HG03039 (cell line): ENCODE results near the gene TRPC4AP.

Experiments
- ATAC-seq: cut with Tn5 transposase; IDR thresholded peaks from one replicate; pipeline ENCODE4 v1.9.1; 2021; ENCODE audit warnings: mild to moderate bottlenecking, moderate library complexity; ENCODE audit not compliant: unreplicated experiment

Gene TRPC4AP

GRCh38 chr20:35017099-35017835 lies 75.3 kb downstream of the TRPC4AP start:
- no peak for ATAC-seq

GRCh38 chr20:35015863-35016193 lies 76.8 kb downstream of the TRPC4AP start:
- ATAC-seq = no peak

GRCh38 chr20:35014537-35014936 lies 78.1 kb downstream of the TRPC4AP start:
- ATAC-seq = no peak

DNA sequence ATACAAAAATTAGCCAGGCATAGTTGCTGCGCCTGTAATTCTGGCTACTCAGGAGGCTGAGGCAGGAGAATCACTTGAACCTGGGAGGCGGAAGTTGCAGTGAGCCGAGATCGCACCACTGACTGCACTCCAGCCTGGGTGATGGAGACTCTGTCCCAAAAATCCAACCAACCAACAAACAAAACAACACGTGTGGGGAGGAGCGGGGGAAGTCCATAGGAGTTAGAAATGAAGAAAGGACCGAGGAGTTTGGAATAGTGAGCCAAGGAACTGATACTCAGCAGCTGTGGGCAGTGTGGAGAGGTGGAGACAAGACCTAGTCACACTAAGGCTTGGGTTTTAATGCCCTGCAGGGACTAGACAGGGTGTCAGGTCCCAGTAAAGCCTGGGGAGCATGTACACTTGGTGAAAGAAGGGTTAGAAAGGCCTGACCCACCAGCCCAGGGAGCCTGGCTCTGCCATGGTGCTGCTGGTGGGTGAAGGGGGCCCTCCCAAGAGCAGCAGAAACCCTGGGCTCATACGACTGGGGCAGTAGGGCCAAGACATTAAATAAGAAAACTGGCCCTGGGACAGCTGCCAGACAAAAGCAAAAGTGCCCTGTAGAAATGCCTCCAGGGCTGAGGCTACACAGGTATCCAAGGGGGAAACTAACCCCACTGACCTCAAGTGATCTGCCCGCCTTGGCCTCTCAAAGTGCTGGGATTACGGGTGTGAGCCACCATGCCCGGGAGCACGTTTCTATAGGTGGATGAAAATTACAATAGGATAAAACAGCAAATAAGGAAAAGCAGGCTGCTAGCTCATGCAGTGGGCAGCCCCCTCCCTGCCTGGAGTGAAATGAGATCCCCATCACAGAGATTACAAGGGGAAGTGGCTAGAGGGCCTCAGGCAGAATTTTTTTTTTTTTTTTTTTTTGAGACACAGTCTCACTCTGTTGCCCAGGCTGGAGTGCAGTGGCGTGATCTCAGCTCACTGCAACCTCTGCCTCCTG lies 78.9 kb downstream of the TRPC4AP start:
- no peak for ATAC-seq

- ATAC-seq = no peak
Observed at GRCh38 chr20:35012227-35013069, 80.2 kb downstream of the TRPC4AP start.

- no peak for ATAC-seq
Observed at GRCh38 chr20:35011589-35012226, 80.9 kb downstream of the TRPC4AP start.

DNA sequence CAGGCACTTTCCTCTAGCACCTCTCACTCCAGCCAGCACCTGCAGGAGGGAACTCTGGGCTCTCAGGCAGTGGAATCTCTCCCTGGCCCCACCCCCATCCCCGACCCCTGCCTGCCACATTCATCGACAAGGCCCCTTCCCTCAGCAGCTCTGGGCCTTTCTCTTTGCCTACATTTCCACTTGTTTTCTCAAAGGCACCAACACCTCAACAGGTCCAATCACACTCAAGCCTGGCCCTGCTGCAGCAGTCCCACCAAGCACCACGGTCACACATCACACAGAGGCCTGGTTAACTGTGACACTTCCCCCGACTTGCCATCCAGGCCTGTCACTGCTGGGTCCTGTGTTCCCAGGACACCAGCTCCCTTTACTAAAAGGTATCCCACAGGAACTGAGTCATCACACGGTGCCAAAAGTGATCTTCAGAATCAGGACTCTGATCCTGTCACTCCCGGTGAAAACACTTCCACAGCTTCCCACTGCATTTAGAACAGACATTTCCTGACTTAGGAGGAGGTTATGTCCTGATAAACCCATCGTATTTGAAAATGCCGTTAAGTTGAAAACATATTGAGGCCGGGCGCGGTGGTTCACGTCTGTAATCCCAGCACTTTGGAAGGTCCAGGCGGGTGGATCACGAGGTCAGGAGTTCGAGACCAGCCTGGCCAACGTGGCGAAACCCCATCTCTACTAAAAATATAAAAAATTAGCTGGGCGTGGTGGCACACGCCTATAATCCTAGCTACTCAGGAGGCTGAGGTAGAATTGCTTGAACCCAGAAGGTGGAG lies 82.0 kb downstream of the TRPC4AP start:
- no peak for ATAC-seq

GRCh38 chr20:35009665-35010328 lies 82.8 kb downstream of the TRPC4AP start:
- ATAC-seq = no peak

DNA sequence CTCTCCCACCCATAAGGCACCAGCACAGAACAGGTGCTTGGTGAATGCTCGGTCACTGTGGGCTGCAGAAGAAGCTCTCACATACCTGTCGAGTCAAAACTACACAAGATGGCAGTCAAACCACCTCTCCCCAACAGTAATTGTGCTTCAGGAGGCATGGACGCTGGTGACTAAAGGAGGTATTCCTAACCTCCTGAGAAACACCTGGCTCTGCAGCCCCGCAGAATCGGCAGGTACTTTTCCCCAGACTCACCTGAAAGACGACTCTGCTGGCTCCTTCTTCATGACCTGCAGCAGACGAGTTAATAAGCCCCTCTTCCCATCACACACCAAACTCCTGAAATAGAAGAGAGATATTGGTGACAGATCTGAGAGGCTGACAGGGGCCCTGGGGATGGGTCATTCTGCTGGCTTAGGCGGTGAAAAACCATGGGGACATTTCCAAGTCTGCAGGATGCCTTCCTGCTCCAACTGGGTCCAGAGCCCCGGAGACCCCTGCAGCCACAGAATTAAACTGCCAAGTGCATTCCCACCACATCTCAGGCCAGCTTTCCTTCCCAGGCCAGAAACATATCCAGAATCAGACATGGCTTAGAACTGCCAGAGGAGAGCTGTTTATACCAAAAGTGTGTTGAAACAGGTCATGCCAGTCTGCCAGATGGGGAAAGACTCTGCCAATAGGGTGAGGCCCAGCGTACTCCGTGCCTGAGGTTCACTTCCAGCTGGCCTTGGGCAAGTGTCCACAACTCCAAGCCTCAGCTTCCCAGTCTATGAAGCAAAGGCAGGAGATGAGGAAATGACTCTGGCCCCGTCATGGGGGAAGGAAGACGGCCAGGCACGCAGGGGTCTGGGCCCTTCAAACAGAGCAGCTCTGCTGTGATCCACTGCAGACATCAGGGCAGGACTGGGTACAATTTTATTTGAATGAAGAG lies 83.9 kb downstream of the TRPC4AP start:
- ATAC-seq = no peak

GRCh38 chr20:35007891-35008290 lies 84.7 kb downstream of the TRPC4AP start:
- no peak for ATAC-seq

DNA sequence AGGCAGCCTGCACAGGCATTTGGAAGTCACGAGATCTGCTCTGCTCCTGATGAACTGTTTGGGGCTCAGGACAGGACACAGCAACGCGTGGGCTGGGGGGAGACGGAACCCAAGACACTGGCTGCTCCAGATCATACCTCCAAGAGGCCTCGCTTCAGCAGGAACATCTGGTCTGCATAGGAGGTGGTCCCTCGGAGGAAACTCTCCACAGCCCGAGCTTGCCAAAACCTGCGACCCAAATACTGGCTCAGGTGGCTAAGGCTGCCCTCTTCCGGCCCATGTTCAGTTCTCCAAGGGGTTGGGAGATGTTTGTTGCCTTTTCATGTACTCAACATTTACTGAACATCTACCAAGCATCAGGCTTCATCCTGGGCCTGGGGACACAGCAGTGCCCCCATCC lies 85.2 kb downstream of the TRPC4AP start:
- no peak for ATAC-seq

DNA sequence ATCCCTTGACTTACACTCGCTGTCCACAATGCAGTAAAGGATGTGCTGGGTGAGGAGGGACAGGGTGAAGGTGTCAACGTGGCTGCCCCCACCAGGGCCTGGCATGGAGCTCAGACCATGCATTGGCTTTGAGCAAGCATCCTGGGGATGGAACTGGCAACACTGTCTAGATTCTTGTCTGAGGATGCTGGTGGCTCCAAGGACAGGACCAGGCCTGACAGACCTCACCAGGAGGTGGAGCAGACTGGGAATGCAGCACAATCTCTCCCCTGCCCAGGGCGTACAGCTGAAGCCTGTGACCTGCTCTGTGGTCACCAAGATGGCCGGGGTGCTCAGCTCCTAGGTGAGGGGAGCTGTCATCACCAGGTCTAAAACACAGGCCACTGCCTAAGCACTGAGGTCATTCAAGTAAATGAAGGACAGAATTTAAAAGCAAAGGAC lies 86.1 kb downstream of the TRPC4AP start:
- no peak for ATAC-seq

GRCh38 chr20:35006009-35006408 lies 86.6 kb downstream of the TRPC4AP start:
- no peak for ATAC-seq

DNA sequence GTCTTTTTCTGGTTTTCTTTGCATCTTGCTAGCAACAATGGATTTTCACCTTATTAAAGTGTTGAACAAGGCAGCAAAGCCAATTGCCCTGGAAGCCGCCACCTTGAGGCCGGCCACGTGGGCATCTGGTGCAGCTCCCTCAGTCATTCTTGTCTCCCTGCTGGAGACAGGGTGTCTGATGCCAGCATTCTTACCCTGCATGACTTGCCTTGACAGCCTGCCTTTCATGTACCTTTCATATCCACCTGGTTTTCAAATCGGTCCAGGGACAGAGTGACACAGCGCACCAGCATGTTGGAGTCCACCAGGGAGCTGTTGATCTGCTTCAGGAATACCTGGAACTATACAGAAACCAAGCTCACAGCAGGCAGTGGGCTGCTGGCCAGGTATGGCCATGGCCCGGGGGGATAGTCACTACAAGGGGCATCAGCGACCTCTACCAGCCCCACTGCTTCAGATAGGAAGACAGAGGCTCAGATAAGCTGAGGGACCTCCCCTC lies 87.1 kb downstream of the TRPC4AP start:
- ATAC-seq = no peak

GRCh38 chr20:35004749-35005462 lies 87.7 kb downstream of the TRPC4AP start:
- ATAC-seq = no peak

DNA sequence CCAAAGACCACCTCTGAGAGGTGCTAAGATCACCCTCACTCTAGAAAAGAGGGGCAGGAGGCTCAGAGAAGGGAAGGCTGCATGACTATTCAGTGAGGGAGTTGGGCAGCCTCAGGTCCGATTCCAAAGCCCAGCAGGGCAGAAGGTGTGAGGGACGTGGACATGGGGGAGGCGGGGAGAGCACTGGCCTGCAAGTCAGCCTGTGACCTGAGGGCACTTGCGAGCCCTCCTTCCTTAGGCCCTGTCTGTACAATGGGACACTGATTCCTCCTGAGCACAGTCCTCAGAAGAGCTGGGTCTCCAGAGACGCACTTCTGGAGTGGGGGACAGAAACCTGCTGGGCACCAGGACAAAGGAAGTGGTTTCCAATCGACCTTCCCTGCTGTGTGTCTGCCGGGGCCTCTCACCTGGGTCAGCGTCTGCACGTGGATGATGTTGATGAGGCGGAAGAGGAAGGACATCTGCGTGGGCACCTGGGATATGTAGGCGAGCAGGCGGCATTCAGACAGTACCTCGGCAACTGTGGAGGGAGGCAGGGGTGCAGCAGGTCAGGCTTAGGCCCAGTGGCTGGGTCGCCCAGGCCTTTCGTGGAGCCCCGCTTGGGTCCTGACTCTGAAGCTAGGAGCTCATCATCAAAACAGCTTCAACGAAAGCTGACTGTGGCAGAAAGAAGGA lies 88.4 kb downstream of the TRPC4AP start:
- ATAC-seq = no peak
